Measurements from ENCODE around the gene ASS1. TPM values are rescaled to one million over a fixed set of nuclear protein-coding genes. Genes with fewer than 3 reads are reported as not detected.

ASS1 gene
- total and polyA plus RNA-seq, 2 donors (not counting 1 experiment from before 2014, with no cell fraction given) = 0.30 to 0.44 TPM

- peaks cover 16% of the 10 kb centered on the region for H3K27me3 Mint-ChIP-seq
- intact Hi-C loops (cut with micrococcal nuclease) = no loop called here
- DNase-seq (no peak), ATAC-seq (ENCODE audit: low read depth) (no peak)
- H3K4me3 Mint-ChIP-seq = no peak overlapping the region
- Histone ChIP-seq H3K4me3 (ENCODE audit: control extremely low read depth in 1 of 5, extremely low read depth in 1 of 5, insufficient read depth in 1 of 5, low read depth in 2 of 5, low read length in 4 of 5) (no peak overlapping the region), H3K79me2 (ENCODE audit: control insufficient read depth, insufficient read depth, low read length) (no peaks in the 10 kb centered on the region), H2AFZ (ENCODE audit: insufficient read depth, low read depth, low read length, poor library complexity, severe bottlenecking) (no peak overlapping the region), H4K20me1 (ENCODE audit: control insufficient read depth, insufficient read depth, low read length, poor library complexity, severe bottlenecking) (no peaks in the 10 kb centered on the region), H3K27ac (ENCODE audit: low read length in 2 of 2) (no peak overlapping the region), H3K36me3 (replicated peaks in 1 of 2; ENCODE audit: control extremely low read depth in 1 of 2, control insufficient read depth in 1 of 2, extremely low read depth in 1 of 2, insufficient read depth in 2 of 2, low read length in 1 of 2) (no peaks in the 10 kb centered on the region), H3K9me3 (ENCODE audit: control extremely low read depth in 1 of 3, control insufficient read depth in 2 of 3, insufficient read depth in 1 of 3, low read length in 2 of 3) (peaks cover 0 to 29% (median 0%) of the 10 kb centered on the region in 3 donors), H3K27me3 (replicated peaks in 1 of 4; ENCODE audit: control extremely low read depth in 1 of 4, control insufficient read depth in 3 of 4, insufficient read depth in 4 of 4, low read length in 3 of 4) (peaks cover 0 to 35% (median 1%) of the 10 kb centered on the region in 4 experiments), H3K4me2 (replicated peaks; ENCODE audit: low read depth, low read length, poor library complexity, severe bottlenecking) (no peak overlapping the region), H3K4me1 (ENCODE audit: control insufficient read depth in 2 of 2, insufficient read depth in 2 of 2, low read length in 2 of 2) (peaks cover 0 to 5% of the 10 kb centered on the region in 2 donors), H3K9ac (ENCODE audit: low read length) (no peak overlapping the region)
- CTCF ChIA-PET = no interaction called here
- H3K27ac Mint-ChIP-seq = no peak overlapping the region
- POLR2A ChIA-PET = no interaction called here
- H3K9me3 Mint-ChIP-seq (ENCODE audit: insufficient read depth) = no peaks in the 10 kb centered on the region
- WGBS (ENCODE audit: insufficient coverage) = 91% methylated on average over 20 of the region's 20 CpGs
- no peak for TF ChIP-seq CTCF (IDR thresholded peaks at IDR 0.05)
- TF ChIP-seq EZH2 (IDR thresholded peaks at IDR 0.05; ENCODE audit: borderline replicate concordance, insufficient read depth, low read depth, low read length, poor library complexity, severe bottlenecking) = no peak
- H3K4me1 Mint-ChIP-seq = peaks cover 2% of the 10 kb centered on the region
Observed at GRCh38 chr9:130428086-130428665, 16.6 kb upstream of the ASS1 start.

DNA sequence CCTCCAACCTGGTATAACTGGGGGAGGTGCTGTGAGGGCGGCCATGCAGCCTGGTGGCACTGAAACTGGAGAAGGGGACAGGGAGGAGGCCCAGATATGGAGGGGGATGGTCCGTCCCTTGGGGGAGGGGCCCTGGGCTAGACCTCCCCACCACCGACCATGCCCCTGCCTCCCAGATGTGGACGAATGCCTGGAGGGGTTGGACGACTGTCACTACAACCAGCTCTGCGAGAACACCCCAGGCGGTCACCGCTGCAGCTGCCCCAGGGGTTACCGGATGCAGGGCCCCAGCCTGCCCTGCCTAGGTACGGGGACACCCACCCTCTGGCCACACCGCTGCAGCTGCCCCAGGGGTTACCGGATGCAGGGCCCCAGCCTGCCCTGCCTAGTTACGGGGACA is 15.4 kb upstream of the ASS1 start:
- H3K36me3 ChIP-seq (replicated peaks in 1 of 2; ENCODE audit: control extremely low read depth in 1 of 2, control insufficient read depth in 1 of 2, extremely low read depth in 1 of 2, insufficient read depth in 2 of 2, low read length in 1 of 2) = no peaks in the 10 kb centered on the region
- no peaks in the 10 kb centered on the region for H4K20me1 ChIP-seq (ENCODE audit: control insufficient read depth, insufficient read depth, low read length, poor library complexity, severe bottlenecking)
- H3K27me3 Mint-ChIP-seq = peaks cover 16% of the 10 kb centered on the region
- ChIA-PET POLR2A (no interaction called here), CTCF (no interaction called here)
- H3K9ac ChIP-seq (ENCODE audit: low read length) = no peak overlapping the region
- no peak overlapping the region for H2AFZ ChIP-seq (ENCODE audit: insufficient read depth, low read depth, low read length, poor library complexity, severe bottlenecking)
- DNase-seq = no peak
- no peak overlapping the region for H3K4me3 Mint-ChIP-seq
- no peaks in the 10 kb centered on the region for H3K79me2 ChIP-seq (ENCODE audit: control insufficient read depth, insufficient read depth, low read length)
- no peaks in the 10 kb centered on the region for H3K9me3 Mint-ChIP-seq (ENCODE audit: insufficient read depth)
- no peak overlapping the region for H3K27ac Mint-ChIP-seq
- H3K9me3 ChIP-seq (ENCODE audit: control extremely low read depth in 1 of 3, control insufficient read depth in 2 of 3, insufficient read depth in 1 of 3, low read length in 2 of 3) = peaks cover 0 to 29% (median 0%) of the 10 kb centered on the region in 3 donors
- H3K4me3 ChIP-seq (ENCODE audit: control extremely low read depth in 1 of 5, extremely low read depth in 1 of 5, insufficient read depth in 1 of 5, low read depth in 2 of 5, low read length in 4 of 5) = no peak overlapping the region
- peaks cover 5% of the 10 kb centered on the region for H3K4me1 Mint-ChIP-seq
- H3K4me1 ChIP-seq (ENCODE audit: control insufficient read depth in 2 of 2, insufficient read depth in 2 of 2, low read length in 2 of 2) = peaks cover 0 to 7% of the 10 kb centered on the region in 2 donors
- no peak for ATAC-seq (ENCODE audit: low read depth)
- TF ChIP-seq EZH2 (IDR thresholded peaks at IDR 0.05; ENCODE audit: borderline replicate concordance, insufficient read depth, low read depth, low read length, poor library complexity, severe bottlenecking) (no peak), CTCF (IDR thresholded peaks at IDR 0.05) (no peak)
- H3K27me3 ChIP-seq (replicated peaks in 1 of 4; ENCODE audit: control extremely low read depth in 1 of 4, control insufficient read depth in 3 of 4, insufficient read depth in 4 of 4, low read length in 3 of 4) = peaks cover 0 to 39% (median 4%) of the 10 kb centered on the region in 4 experiments
- no peak overlapping the region for H3K27ac ChIP-seq (ENCODE audit: low read length in 2 of 2)
- WGBS (ENCODE audit: insufficient coverage) = 94% methylated on average over 12 of the region's 13 CpGs
- no peak overlapping the region for H3K4me2 ChIP-seq (replicated peaks; ENCODE audit: low read depth, low read length, poor library complexity, severe bottlenecking)
- intact Hi-C loops (cut with micrococcal nuclease) = no loop called here
